Measurements from ENCODE around the gene ACVR1C.
"Not testable (repeated sequence)": the region's sequence is repeated elsewhere in the genome, so short reads cannot be mapped to it uniquely, and the experiment has no call there.

ACVR1C gene

DNA sequence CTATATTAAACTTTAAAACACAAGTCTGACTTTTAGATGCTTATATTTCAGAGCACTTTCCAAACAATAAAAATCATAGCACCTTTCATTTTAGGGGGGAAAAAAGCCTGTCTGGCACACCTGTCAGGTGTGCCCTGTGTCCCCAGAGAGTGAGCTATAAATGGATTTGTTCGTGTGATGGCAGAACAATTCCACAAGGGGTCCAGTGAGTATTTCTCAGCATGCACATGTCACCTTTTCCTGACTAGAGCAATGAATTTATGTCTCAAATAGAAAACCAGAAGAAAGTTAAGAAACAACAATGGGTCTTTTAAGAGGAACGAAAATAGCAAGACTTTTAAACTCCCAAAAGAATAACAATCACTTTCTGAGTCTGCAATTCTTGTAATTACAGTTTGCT, 55.9 kb downstream of the ACVR1C start:
- no peak for DNase-seq

DNA sequence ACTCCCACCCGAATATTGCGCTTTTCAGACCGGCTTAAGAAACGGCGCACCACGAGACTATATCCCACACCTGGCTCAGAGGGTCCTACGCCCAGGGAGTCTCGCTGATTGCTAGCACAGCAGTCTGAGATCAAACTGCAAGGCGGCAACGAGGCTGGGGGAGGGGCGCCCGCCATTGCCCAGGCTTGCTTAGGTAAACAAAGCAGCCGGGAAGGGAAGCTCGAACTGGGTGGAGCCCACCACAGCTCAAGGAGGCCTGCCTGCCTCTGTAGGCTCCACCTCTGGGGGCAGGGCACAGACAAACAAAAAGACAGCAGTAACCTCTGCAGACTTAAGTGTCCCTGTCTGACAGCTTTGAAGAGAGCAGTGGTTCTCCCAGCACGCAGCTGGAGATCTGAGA, 62.0 kb downstream of the ACVR1C start:
- not testable (repeated sequence) for DNase-seq

DNA sequence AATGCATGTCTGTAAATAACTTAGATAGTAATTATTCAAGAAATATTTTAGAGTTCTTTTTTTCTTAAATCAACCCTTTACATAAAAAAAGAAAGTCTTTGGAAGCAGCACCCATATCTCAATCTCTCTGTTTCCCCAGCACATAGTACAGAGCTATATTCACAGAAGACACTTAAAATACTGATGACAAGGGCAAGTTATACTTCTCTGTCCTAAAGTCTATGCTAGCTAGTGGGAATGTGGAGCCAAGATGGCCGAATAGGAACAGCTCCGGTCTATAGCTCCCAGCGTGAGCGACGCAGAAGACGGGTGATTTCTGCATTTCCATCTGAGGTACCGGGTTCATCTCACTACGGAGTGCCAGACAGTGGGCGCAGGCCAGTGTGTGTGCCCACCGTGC, 62.6 kb downstream of the ACVR1C start:
- not testable (repeated sequence) for DNase-seq

DNA sequence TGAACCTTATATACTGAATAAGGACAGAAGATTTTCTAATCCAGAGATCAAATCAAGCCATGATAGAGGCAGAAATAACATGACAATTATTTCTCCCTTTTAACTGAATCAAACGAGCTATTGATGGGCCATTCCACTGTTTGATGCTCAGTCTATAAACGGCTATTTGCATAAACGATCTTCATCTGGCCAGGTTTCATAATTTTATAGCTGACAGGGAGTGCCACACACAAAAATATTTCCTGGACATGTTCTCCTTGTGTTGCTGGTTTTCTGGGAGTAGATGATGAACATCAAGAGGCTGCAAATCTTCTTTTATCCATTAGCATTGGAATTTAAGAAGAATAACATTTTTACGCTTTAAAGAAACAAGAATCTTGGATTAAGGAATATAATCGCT, 63.1 kb downstream of the ACVR1C start:
- no peak for DNase-seq

DNA sequence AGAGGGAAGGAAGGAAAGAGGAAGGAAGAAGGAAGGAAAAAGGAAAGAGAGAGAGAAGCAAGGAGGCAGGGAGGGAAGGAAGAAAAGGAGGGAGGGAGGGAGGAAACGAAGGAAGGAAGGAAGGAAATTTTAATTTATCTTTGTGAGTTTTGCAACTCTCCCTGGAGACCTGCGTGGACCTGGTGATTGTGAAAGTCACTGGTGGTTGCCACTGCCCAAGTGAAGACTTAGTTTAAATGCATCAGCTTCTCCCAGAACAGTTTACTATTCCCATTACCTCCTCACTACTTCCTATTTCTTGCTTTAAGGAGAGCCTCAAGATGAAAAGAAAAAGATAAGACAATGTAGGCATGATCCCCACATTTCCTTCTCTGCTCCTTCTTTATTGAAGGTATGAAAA, 68.8 kb downstream of the ACVR1C start:
- no peak for DNase-seq

DNA sequence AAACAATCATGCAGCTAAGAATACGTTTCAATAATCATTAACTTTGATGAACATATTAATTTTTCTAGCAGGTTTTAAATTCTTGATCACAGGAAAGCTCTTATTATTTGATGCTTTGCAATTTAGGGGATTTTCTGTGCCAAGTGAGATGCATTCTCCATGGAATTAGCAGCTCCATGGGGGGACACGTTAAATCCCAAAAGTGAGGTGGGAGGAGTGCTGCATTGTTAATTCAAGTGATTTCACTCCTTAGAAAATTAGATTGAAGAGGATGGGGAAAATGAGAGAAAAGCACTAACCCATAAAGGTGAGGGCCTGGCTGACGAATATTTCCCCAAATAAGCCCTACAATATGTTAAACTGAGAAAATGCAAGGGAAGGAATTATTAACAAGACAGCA, 69.2 kb downstream of the ACVR1C start:
- no peak for DNase-seq

DNA sequence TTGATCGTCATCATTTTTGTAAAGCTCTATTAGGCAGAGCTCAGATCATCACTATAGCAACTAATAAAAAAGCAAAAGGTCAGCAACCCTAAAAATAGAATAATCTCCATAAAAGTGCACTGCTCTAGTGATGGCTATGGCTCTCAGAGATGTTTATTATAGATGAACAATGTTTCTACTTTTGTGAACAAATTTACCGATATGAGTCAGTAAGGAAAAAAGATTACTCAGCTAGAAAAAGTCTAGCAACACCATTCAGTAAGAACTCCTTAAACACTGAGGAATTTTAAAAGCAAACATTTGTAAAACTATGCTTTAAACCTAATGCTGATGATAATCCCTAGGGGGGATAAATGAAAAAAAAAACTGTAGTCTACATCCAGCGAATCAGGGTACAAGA, 69.6 kb downstream of the ACVR1C start:
- no peak for DNase-seq

DNA sequence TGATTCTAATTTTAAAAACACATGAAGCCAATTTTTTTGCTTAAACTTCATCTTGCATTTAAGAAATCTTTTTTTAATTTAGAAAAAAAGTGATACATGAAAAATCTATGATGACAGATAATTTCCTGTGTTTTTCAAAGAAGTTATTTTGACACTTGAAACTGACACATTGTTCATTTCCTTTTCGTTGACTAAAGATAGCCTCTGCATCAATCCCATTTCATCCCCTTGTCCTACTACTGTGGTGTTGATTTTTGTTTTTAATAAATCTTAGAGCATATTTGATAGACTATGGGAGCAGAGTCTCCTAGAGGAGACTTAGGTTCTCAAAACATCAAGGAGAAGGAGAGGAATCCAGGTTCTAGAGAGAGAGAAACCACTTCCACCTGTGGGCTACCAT, 70.9 kb downstream of the ACVR1C start:
- no peak for DNase-seq

DNA sequence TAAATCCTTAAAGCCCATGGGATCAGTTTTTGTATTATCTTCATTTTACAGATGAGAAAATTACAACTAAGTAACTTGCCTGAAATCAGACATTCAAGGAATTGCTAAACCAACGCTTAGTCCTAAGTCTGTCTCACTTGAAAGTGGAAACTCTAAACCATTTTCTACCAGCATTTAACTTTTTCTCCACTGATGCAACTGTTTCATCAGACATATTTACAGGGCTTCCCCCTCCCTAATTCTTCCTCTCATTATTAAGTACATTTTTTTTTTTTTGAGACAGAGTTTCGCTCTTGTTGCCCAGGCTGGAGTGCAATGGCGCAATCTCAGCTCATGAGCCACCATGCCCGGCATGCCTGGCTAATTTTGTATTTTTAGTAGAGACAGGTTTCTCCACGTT, 88.6 kb downstream of the ACVR1C start:
- no peak for DNase-seq

DNA sequence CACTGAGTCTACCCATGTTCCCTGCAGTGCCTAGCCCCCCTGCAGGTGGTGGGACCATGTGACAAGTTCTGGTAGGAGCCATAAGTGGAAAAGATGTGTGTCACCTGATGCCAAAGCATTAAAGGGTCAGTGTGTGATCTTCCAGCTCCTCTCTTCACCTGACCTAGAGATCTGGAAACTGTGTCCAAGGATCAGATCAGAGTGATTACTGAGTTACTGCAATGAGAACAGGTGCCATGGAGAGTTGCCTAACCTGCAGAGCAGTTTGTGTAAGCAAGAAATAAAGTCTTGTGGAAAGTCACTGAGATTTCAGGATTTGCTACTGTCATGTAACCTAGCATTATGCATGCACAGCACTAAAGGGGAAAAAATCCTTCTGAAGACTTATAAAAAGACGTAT, 90.6 kb downstream of the ACVR1C start:
- no peak for DNase-seq

DNA sequence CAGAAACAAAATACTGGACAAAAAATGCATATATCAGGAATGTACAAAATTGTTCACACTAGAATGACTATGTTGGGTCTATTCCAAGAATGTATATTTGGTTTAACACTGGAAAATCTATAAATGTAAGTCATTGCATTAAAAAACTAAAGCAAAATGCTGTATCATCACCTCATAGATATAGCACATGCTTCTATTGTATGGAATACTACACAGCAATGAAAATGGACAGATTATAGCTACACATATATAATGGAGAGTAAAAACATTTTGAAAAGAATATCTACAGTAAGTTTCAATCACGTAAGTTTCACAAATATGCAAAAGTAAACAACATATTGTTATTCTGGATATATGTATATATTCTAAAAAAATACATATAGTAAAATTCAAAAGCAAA, 91.8 kb downstream of the ACVR1C start:
- DNase-seq: no peak

DNA sequence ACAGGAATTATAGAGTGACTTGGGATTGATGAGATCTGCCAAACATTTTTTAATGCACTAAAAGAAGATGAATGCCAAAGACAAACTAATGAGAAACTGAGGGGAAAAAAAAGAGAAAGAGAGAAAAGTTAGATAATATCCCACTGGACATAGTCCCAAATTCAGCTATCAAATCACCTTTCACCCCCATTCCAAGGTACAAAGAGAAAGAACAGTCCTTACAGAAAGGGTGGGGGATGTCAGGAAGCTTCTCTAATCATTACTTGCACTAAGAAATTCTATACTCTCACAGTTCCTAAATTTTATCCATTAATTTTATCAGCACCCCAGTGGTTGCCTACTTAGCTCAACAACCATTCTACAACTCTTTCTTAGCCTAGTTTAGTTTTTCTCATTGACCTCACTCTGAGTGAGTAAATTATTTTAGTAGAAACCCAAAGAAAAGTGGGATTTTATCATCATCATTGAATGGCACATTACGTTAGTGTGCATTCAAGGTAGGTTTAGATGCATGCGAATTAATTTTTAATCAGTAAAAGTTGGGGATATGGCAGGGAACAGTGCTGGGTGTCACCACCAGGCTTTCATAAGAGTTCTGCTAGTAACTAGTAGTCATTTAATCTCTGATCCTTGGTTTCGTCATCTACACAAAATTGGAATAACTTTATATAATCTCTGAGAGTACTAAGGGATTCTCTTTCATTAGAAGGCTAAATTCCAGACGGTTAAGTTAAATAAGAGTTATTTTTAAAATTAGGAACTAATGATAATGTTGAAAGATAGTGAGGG, 99.5 kb downstream of the ACVR1C start:
- DNase-seq: no peak

DNA sequence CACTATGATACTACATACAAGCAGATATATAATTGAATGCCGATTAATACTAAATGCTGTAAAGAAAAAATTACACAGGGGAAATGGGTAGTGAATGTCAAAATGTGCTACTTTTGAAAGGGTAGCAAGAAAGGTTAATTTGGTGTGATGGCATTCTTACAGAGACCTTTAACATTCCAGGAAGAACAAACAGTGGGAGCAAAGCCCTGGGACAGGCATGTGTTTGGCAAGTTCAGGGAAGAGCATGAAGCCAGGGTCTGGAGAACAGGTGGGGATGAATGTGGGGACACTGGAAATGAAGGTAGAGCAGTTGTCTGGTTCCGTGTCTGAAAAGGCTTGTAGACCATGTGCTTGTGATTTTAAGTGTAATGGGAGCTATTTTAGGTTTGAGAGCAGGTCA, 102.6 kb downstream of the ACVR1C start:
- no peak for DNase-seq

DNA sequence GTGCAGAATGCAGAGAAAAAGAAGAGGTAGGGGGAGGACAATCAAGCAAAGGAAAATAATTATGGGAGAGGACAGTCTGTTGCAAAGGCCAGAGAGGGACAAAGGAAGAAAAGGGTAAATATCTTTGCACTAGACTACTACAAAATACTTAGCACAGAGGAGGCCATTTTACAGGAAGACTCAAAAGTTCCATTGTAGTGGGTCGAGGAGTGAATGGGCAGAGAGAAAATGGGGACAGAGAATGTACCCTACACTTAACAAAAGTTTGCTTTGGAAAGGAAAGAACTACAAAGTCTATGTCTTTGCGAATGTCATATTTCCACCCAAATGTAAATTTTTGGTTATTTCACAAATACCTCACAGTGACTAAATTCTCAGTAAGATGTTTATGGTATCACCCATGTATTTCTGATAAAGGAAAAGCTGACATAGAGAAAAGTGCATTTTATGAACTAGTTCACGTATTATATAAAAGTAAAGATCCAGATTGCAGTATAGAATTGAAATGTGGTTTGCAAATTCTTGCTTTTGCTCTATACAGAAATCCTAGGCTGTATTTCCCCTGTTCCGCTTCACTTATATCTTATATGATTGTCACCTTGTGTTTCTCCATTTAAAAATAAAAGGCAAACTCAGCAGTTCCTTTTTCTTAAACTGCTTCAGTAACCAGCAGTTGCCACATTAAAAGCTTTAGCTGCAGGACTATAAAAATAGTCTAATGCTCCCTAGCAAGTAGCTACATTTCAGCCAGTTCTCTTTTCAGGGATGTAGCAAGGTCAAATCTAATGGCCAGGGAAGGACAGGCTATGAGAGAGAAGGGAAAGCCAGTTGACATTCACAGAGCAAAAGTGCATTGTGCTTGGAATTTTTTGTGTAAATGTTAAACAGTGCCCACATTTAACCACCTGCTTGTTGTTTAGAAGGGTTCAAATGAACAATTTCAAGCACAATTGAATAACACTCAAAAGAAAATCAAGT, 105.1 kb downstream of the ACVR1C start:
- no peak for DNase-seq

DNA sequence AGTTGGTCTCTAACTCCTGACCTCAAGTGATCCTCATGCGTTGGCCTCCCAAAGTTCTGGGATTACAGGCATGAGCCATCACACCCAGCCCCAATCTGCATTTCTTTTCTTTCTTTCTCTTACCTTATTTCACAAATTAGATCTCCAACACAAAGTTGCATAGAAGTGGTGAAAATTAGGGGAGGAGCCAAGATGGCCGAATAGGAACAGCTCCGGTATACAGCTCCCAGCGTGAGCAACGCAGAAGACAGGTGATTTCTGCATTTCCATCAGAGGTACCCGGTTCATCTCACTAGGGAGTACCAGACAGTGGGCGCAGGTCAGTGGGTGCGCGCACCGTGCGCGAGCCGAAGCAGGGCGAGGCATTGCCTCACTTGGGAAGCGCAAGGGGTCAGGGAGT, 113.7 kb downstream of the ACVR1C start:
- not testable (repeated sequence) for DNase-seq

DNA sequence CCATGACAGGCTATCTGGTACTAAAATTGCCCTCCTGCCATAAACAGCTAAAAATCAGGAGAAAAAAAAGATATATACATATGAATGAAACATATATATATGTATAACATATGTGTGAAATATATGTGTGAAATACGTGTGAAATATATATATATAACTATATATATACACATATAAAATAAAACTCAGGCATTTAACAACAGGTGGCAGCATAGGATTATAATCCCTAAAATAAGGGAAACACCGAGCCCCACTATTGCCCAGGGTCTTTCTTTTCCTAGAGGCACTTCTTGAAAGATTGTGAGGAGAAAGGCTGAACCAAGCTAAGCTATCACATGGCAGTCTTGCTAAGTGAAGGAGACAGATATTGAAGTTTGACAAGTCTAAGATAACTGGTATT, 118.9 kb downstream of the ACVR1C start:
- no peak for DNase-seq

DNA sequence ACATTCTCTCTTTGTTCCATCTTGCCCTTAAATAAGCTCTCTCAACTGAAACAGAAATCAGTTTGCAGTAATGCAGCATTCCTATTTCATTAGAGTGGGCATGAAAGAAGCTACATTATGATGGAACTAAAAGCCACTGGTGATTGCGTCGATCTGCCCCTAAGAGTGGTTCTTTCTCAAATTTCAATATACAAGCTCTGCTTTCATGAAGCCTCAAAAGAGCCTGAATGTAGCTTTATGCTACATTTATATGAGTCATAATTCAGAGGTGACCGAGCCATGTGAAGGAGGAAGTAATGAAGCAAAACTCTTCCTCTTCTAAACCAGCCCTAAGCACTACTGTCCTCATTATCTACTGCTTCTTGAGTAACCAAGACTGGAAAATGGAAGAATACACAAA, 120.0 kb downstream of the ACVR1C start:
- no peak for DNase-seq

DNA sequence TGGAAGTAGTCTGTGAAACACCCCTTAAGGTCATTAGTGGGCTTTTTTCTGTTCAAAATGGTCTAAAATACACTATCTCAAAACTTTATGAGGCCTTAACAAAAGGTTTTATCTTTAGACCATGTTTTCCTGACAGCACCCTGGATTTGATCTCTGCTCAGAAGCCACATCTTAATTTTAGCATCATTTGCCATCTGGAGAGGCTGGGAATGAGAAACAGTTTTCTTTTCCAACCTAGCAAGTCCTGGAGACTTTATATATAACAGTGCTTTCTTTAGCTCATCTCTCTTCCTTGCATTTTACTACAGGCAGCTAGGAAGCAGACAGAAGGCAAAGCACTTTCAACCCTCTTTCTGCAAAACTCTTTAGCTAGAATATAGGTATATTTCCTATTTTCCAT, 122.1 kb downstream of the ACVR1C start:
- DNase-seq: no peak

DNA sequence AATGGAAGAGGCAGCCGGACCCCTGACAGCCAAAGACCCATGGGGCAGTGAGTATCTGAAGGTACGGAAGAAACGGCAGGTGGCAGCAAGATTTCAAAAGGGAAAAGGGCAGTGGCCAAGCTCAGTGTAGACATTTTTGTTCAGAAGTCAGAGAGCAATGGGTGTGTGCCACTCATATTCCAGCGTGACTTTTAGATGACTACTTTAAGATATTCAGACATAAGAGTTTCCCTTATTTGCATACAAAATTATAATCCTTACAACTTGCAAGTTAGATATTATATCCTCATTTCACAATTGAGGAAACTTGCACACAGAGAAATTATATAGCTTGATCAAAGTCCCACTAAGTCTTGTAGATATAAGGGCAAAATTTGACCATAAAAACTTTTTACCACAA, 124.0 kb downstream of the ACVR1C start:
- DNase-seq: no peak

DNA sequence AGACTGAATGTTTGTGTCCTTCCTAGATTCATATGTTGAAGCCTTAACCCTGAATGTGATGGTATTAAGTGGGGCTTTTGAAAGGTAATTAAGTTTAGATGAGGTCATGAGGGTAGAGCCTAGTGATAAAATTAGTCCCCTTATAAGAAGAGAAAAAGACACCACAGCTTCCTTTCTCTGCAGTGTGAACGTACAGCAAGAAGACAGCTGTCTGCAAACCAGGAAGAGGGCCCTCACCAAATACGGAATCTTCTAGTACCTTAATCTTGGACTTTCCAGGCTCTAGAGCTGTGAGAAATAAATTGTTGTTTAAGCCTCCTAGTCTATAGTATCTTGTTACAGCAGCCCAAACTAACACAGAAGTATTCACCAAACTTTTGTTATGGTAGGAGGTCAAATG, 127.6 kb downstream of the ACVR1C start:
- DNase-seq: no peak

DNA sequence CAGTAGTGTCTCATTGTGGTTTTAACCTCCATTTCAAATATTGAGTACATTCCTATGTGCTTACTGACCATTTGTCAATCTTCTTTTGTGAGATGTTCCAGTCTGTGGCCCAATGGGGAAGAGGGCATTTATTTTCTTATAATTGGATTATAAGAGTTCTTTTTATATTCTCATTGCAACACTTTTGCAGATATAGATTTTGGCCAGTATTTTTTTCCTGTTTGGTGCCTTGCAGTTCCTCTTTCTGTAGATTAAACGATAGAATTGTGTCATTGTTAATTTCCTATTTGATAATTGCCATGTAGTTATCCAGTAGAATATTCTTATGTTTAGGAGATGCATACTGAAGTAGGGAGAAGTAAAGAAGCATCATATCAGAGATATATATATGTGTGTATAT, 128.3 kb downstream of the ACVR1C start:
- DNase-seq: no peak

DNA sequence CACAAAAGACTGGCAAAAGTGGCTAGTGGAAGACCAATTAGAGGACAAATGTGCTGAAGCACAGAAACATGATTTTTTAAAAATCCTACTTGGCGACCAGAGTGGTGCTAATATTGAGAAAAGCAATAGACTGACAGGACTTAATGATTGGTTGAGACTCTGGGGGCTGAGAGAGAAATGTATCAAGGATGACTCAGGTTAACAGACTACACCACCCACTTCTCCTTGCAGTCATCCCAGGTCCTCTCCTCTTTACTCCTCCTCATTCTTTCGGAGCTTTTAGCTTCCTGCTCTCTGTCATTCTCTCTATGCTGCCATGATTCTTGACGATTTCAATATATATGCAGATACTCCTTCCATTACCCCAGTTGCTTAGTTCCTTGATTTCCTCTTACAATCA, 130.2 kb downstream of the ACVR1C start:
- no peak for DNase-seq

DNA sequence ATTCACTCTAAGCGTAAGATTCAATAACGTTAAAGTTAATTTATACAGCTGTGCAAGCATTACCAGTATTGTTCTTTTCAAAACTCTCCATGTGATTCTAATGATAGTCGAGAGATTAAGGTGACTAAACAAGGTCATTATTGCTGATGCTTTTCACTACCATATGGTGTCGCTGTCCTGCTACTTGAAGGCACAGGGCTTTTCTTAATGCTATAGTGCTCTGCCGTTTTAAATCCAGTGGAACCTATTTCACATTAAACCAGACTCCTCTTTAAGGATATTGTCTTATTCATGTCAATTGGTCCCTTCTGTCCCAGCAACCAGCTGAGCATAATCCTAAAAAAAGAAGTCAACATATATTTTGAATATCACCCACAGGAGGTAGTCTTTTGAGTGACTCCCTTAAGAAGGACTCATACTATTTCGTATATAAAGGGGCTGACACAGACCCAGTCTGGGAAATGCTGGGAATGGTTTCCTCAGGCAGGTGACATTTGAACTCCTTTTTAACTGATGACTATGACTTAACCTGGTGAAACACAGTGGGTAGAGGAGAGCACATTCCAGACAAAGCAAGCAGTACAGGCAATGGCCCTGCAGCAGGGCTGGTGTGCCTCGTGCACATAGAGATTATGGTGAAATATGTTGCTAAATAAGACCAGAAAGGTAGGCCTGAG, 130.9 kb downstream of the ACVR1C start:
- no peak for DNase-seq
